ENCODE measurements around the gene RAD23A.
"Not testable (repeated sequence)": the region's sequence is repeated elsewhere in the genome, so short reads cannot be mapped to it uniquely, and the experiment has no call there.

RAD23A gene

GRCh38 chr19:12954612-12954962 is 8.9 kb downstream of the RAD23A start:
- in situ Hi-C loops (cut with MboI; ENCODE audit: low sequenced_read_pairs): no loop called here

DNA sequence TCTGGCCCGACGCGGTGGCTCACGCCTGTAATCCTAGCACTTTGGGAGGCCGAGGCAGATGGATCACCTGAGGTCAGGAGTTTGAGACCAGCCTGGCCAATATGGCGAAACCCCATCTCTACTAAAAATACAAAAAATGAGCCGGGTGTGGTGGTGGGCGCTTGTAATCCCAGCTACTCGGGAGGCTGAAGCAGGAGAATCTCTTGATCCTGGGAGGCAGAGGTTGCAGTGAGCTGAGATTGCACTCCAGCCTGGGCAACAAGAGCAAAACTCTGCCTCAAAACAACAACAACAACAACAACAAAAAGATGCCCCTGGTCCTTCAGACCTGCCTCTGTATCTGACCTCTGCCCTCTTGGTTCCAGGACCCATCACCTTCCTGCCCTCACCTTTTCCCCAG is 9.9 kb downstream of the RAD23A start:
- in situ Hi-C loops (cut with MboI; ENCODE audit: low sequenced_read_pairs): not testable (repeated sequence)

- in situ Hi-C loops (cut with MboI; ENCODE audit: low sequenced_read_pairs): no loop called here
Observed at GRCh38 chr19:12955996-12956395, 10.3 kb downstream of the RAD23A start.

DNA sequence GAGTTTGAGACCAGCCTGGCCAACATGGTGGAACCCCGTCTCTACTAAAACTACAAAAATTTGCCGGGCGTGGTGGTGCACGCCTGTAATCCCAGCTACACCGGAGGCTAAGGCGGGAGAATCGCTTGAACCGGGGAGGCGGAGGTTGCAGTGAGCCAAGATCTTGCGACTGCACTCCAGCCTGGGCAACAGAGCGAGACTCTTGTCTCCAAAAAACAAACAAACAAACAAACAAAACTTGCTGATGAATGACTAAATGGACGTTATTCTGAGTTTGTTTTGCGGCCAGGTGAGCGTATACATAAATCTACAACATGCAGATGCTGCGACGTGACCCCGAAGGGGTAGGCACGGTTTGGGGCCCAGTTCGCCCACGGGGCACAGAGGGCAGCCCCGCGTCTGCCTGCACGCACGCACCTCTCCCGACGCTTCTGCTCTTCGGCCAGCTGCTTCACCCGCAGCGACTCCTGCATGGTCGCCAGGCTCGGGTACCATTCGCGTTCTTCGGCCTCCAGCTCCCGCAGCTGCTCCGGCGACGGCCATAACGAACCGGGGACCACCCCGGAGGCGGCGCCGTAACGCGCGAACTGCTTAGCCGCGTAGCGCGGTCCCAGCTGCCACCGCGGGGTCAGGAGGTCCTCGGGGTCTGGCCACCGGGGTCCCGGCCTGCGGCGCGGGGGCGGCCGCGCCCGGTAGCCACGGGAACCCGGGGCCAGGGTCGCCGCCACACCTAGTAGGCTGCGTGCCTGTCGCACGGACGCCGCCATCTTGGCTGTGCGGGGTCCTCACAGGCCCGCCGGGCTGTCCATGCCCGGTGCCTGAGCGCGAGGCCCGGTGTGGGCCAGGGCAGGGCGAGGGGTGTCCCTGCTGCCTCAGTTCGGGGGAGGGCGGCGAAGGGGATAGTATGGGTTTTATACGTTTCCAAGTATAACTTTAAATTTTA is 11.1 kb downstream of the RAD23A start, which contains the start of gene GADD45GIP1:
Gene GADD45GIP1, minus strand, starts transcription at position 778 of the 943 bp plus-strand sequence. Its CDS starts 11 bp downstream, at position 767.
- in situ Hi-C loops (cut with MboI; ENCODE audit: low sequenced_read_pairs): no loop called here

GRCh38 chr19:12957389-12957952 is 11.8 kb downstream of the RAD23A start:
- in situ Hi-C loops (cut with MboI; ENCODE audit: low sequenced_read_pairs): not testable (repeated sequence)

- in situ Hi-C loops (cut with MboI; ENCODE audit: low sequenced_read_pairs): no loop called here
Observed at GRCh38 chr19:12959481-12959880, 13.8 kb downstream of the RAD23A start.

DNA sequence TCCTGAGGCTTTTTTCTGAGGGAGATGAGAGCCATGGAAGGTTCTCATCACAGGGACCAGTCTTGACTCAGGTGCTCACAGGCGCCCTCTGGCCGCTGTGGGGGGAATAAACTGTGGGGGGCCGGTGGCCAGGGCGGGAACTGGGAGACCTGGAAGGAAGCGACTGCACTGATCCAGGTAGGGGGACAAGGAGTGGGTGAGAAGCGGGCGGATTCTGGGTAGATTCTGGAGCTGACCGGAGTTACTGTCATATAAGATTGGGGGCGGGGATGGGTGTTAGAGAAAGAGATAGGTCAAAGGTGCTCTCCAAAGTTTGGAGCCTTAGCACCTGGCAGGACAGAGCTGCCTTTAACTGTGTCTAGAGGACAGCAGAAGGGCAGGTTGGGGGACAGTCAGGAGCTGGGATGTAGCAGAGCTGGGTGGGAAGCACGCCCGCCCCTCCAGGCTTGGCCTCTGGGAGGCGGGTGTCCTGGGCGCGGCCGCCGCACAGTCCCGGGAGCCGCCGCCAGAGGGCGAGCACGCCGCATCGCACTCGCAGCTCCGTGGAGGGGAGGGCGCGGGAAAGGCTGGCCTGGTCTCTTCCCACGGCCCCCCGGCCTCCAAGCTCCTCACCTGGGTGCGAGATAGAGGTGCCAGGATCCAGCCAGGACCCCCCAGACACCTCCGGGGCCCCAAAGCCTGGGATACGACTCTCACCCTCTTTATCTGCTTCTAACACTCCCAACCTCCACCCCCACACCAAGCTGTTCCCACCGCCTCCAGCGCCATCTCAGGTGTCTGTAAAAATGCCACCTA is 19.6 kb downstream of the RAD23A start:
- in situ Hi-C loops (cut with MboI; ENCODE audit: low sequenced_read_pairs): no loop called here

DNA sequence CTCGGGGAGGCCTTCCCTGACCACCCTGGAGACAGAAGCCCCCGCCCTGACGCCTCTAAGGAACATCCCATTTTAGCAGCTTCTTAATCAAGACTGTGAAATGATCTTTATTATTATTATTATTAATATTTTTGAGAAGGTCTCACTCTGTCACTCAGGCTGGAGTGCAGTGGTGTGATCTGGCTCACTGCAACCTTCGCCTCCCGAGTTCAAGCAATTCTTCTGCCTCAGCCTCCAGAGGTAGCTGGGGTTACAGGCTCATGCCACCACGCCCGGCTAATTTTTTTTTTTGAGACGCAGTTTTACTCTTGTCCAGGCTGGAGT is 20.1 kb downstream of the RAD23A start:
- in situ Hi-C loops (cut with MboI; ENCODE audit: low sequenced_read_pairs): no loop called here

DNA sequence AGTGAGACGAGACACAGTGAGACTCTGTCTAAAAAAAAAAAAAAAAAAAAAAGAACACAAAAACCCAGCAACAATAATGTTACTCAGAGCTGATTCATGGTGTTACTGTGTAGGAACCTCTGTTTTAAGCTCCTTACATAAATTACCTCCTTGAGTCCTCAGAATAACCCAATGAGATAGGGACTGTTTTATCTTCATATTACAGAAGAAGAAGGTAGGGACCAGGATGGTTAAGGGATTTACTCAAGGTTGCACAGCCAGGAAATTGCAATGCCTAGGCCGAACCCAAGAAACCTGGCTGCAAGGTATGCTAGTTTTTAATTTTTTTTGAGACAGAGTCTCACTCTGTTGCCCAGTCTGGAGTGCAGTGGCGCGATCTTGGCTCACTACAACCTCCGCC is 22.2 kb downstream of the RAD23A start:
- in situ Hi-C loops (cut with MboI; ENCODE audit: low sequenced_read_pairs): no loop called here

GRCh38 chr19:12969292-12969988 is 23.8 kb downstream of the RAD23A start, which contains the start of gene DAND5:
Gene DAND5, plus strand, starts transcription at chr19:12969576. Its CDS starts 85 bp downstream, at chr19:12969661.
- in situ Hi-C loops (cut with MboI; ENCODE audit: low sequenced_read_pairs): no loop called here

- in situ Hi-C loops (cut with MboI; ENCODE audit: low sequenced_read_pairs): no loop called here
Observed at GRCh38 chr19:12970070-12970820, 24.6 kb downstream of the RAD23A start.

DNA sequence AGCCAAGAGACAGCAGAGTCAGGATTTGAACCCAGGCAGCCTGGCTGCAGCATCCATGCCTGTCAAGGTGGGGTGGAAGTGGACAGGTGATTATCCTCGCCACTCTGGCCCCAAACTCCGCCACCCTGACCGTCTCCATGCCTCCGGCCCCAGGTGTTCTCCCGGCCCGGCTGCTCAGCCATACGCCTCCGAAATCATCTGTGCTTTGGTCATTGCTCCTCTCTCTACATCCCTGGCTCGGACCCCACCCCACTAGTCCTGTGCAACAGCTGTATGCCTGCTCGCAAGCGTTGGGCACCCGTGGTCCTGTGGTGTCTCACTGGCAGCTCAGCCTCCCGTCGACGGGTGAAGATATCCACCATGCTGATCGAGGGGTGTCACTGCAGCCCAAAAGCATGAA is 27.6 kb downstream of the RAD23A start:
- in situ Hi-C loops (cut with MboI; ENCODE audit: low sequenced_read_pairs): no loop called here

DNA sequence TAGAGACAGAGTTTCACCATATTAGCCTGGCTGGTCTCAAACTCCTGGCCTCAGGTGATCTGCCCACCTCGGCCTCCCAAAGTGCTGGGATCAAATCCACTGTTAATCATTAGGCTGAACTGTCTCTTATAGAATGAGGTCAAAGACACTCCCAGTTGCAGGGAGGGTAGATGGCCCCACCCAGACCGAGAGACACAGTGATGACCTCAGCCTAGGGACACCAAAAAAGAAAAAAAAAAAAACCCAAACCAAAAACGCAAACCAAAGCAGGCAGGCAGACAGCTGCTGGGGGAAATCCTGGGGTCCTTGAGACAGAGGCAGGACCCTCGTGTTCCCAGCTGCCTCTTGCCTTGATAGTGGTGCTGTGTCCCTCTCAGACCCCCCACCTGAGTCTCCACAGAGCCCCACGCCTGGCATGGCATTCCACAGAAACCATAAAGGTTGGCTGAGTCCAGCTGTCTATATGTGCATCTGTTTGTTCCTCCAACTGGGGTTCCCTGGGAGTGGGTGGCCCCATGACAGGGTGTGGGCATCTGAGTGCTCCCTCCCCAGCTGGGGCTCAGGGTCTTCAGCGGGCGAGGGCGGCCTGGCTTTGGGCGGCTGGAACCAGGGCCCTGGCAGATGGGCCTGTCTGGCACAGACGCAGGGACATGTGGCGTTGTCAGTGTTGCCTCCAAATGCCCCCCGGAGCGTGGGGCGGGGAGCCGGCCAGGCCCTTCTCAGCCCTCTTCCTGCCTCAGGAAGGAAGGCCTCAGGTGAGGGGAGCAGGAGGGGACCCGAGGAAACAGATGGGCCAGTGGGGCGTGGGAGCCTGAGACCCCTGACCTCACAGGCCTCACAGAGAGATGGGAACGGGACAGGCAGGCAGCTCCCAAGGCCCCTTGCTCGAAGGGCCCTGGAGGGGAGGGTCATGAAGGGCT is 28.9 kb downstream of the RAD23A start:
- in situ Hi-C loops (cut with MboI; ENCODE audit: low sequenced_read_pairs): no loop called here

DNA sequence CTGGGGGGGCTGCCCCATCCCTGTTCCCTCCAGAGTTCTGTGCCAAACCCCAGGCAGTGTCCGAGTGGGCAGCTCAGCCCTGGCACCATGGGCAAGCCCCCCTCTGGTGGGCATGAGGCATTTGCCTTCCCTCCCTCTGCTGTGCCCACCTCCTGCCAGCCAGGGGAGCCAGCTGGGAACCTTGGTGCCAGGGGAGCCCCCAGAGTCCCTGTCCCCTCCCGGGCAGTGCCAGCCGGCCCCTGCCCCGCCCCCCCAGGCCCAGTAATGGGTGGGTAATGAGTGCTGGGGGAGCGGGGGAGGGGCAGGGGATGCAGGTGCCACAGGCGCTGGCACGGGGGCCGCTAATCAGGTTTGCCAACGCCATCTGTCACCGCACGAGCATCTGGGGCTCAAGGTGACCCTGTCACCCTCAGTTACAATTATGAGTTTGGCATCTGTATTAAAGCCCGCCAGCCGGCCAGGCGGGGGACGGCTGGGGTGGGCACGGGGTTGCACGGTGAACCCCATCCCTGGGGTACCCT is 29.6 kb downstream of the RAD23A start:
- in situ Hi-C loops (cut with MboI; ENCODE audit: low sequenced_read_pairs): no loop called here

DNA sequence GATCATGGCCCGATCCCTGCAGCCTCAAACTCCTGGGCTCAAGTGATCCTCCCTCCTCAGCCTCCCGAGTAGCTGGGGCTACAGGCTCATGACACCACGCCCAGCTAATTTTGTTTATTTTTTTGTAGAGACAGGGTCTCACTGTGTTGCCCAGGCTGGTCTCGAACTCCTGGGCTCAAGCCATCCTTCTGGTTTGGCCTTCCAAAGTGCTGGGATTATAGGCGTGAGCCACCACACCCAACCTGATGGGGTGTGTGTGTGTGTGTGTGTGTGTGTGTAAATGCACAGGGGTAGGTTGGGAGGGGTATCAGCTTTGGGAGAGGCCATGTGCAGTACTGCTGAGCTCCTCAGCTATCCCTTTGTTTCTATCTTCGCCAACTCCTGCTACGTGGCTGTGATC is 30.4 kb downstream of the RAD23A start:
- in situ Hi-C loops (cut with MboI; ENCODE audit: low sequenced_read_pairs): not testable (repeated sequence)

DNA sequence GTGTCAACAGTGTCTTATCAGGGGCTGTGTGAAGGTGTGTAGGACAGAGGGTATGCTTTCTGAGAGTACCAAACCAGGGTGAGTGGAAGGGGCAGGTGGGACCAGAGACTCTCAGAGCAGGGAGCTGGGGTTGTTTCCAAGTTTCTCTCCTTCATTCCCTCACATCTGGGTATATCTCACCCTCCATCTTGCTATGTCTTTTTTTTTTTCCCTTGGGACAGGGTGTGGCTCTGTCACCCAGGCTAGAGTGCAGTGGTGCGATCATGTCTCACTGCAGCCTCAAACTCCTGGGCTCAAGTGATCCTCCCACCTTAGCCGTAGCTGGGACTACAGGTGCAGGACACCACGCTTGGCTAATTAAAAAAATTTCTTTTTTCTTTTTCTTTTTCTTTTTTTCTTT is 34.3 kb downstream of the RAD23A start:
- in situ Hi-C loops (cut with MboI; ENCODE audit: low sequenced_read_pairs): no loop called here

- in situ Hi-C loops (cut with MboI; ENCODE audit: low sequenced_read_pairs): no loop called here
Observed at GRCh38 chr19:12982648-12983047, 37.0 kb downstream of the RAD23A start.

- in situ Hi-C loops (cut with MboI; ENCODE audit: low sequenced_read_pairs): no loop called here
Observed at GRCh38 chr19:12983091-12983490, 37.4 kb downstream of the RAD23A start.

GRCh38 chr19:12983542-12984142 is 38.0 kb downstream of the RAD23A start:
- in situ Hi-C loops (cut with MboI; ENCODE audit: low sequenced_read_pairs): no loop called here

All from hTERT RPE-1 (cell line).